Liver (tissue), 9 donors: Measurements from ENCODE around the gene TTC3. TPM values are rescaled to one million over a fixed set of nuclear protein-coding genes. Genes with fewer than 3 reads are reported as not detected.

Source experiments
- DNase-seq: peaks from one replicate; pipeline ENCODE4 v3.0.0-alpha.2; 2017; ENCODE audit warnings: low spot score
- H3K27ac ChIP-seq, 2 donors: one replicate each; pipeline ENCODE4 v1.7.0; 2013; ENCODE audit warnings: inconsistent platforms in 2 of 2, low read length in 2 of 2, control low read depth in 1 of 2, low read depth in 1 of 2, mild to moderate bottlenecking in 1 of 2
- H3K27me3 ChIP-seq, 4 donors: one replicate each; pipeline versions ENCODE4 v1.6.1 to v1.7.0; 2013; ENCODE audit warnings: low read length in 3 of 4, inconsistent platforms in 1 of 4, mild to moderate bottlenecking in 1 of 4, moderate library complexity in 1 of 4; ENCODE audit not compliant: control insufficient read depth in 4 of 4, insufficient read depth in 4 of 4
- H3K36me3 ChIP-seq, 4 donors: one replicate each; pipeline versions ENCODE4 v1.6.1 to v1.7.0; 2013; ENCODE audit warnings: low read length in 3 of 4, mild to moderate bottlenecking in 3 of 4, low read depth in 1 of 4, moderate library complexity in 1 of 4; ENCODE audit not compliant: control insufficient read depth in 4 of 4, insufficient read depth in 3 of 4
- H3K4me1 ChIP-seq, 4 donors: one replicate each; pipeline versions ENCODE4 v1.6.1 to v1.7.0; 2013; ENCODE audit warnings: low read length in 3 of 4, mild to moderate bottlenecking in 3 of 4, moderate library complexity in 1 of 4; ENCODE audit not compliant: control insufficient read depth in 4 of 4, insufficient read depth in 4 of 4
- H3K4me3 ChIP-seq, 3 donors: one replicate each; pipeline versions ENCODE4 v1.6.1 to v1.7.0; 2013; ENCODE audit warnings: low read length in 3 of 3, control low read depth in 1 of 3, low read depth in 1 of 3, mild to moderate bottlenecking in 1 of 3
- H3K9ac ChIP-seq, 2 donors: one replicate each; pipeline ENCODE4 v1.7.0; 2013; ENCODE audit warnings: low read length in 2 of 2, mild to moderate bottlenecking in 2 of 2, moderate library complexity in 2 of 2, control low read depth in 1 of 2, low read depth in 1 of 2
- H3K9me3 ChIP-seq, 4 donors: one replicate each; pipeline versions ENCODE4 v1.6.1 to v1.7.0; 2013; ENCODE audit warnings: low read length in 3 of 4; ENCODE audit not compliant: control insufficient read depth in 4 of 4
- CTCF ChIP-seq: fragments of 150-350 bp; IDR thresholded peaks from 2 replicates; pipeline ENCODE4 v1.5.1; 2017; ENCODE audit warnings: improper control_type of control experiment, low read depth, low read length; ENCODE audit not compliant: missing input control
- EGR1 ChIP-seq, 2 donors: IDR thresholded peaks; 2 replicates each; pipeline ENCODE4 v1.6.1; 2016 to 2018; ENCODE audit warnings: antibody characterized with exemption in 2 of 2, low read depth in 2 of 2
- FOXA1 ChIP-seq: IDR thresholded peaks from 2 replicates; pipeline ENCODE4 v1.6.1; 2016; ENCODE audit warnings: antibody characterized with exemption
- FOXA2 ChIP-seq: IDR thresholded peaks from 2 replicates; pipeline ENCODE4 v1.6.1; 2016; ENCODE audit warnings: antibody characterized with exemption
- GABPA ChIP-seq, 2 donors: IDR thresholded peaks in 1 of 2; conservative IDR thresholded peaks in 1 of 2; 2 replicates each; pipeline ENCODE4 v1.6.1; 2016; ENCODE audit warnings: antibody characterized with exemption in 2 of 2, mild to moderate bottlenecking in 1 of 2, moderate library complexity in 1 of 2
- HNF4A ChIP-seq, 2 donors: conservative IDR thresholded peaks; 2 replicates each; pipeline ENCODE4 v1.6.1; 2016; ENCODE audit warnings: antibody characterized with exemption in 2 of 2, mild to moderate bottlenecking in 2 of 2
- HNF4G ChIP-seq: IDR thresholded peaks from 2 replicates; pipeline ENCODE4 v1.6.1; 2016; ENCODE audit warnings: antibody characterized with exemption
- MAX ChIP-seq: IDR thresholded peaks from 2 replicates; pipeline ENCODE4 v1.6.1; 2016; ENCODE audit warnings: antibody characterized with exemption
- NR2F2 ChIP-seq: IDR thresholded peaks from 2 replicates; pipeline ENCODE4 v1.6.1; 2016; ENCODE audit warnings: antibody characterized with exemption
- RAD21 ChIP-seq, 2 donors: IDR thresholded peaks; 2 replicates each; pipeline ENCODE4 v1.6.1; 2016; ENCODE audit warnings: antibody characterized with exemption in 2 of 2, mild to moderate bottlenecking in 2 of 2
- REST ChIP-seq: IDR thresholded peaks from 2 replicates; pipeline ENCODE4 v1.6.1; 2016; ENCODE audit warnings: antibody characterized with exemption, mild to moderate bottlenecking
- RXRA ChIP-seq, 2 donors: IDR thresholded peaks; 2 replicates each; pipeline ENCODE4 v1.6.1; 2017 to 2018; ENCODE audit warnings: antibody characterized with exemption in 2 of 2, mild to moderate bottlenecking in 1 of 2
- SP1 ChIP-seq: IDR thresholded peaks from 2 replicates; pipeline ENCODE4 v1.6.1; 2018; ENCODE audit warnings: antibody characterized with exemption, mild to moderate bottlenecking
- TAF1 ChIP-seq: conservative IDR thresholded peaks from 2 replicates; pipeline ENCODE4 v1.6.1; 2016; ENCODE audit warnings: antibody characterized with exemption, mild to moderate bottlenecking
- YY1 ChIP-seq: IDR thresholded peaks from 2 replicates; pipeline ENCODE4 v1.6.1; 2016; ENCODE audit warnings: antibody characterized with exemption, mild to moderate bottlenecking
- WGBS: extraction: QIAGEN DNeasy Blood & Tissue Kit; methylation state at CpG from one replicate; pipeline ENCODE4 v1.1.7; 2013; 5-methylcytosine and 5-hydroxymethylcytosine counted together
- polyA plus RNA-seq, 2 donors: library from polyadenylated mRNA; stranded (reverse) in 1 of 2; unstranded in 1 of 2; fragments of 200-250 nt in 1 of 2; fragments of >200 nt in 1 of 2; fragmentation: Nextera tagmentation in 1 of 2; extraction: Ambion mirVana in 1 of 2; gene quantifications; one replicate each; pipeline versions ENCODE4 v1.2.1 to v1.2.3, GENCODE V29; 2013 to 2015
- total RNA-seq, 2 donors: library from RNA; depleted of rRNA; stranded (reverse); fragments of >200 nt; gene quantifications; one replicate each; pipeline ENCODE4 v1.2.3, GENCODE V29; 2014
- TF ChIP-seq, protein P1 (sequence below): IDR thresholded peaks from 2 replicates; pipeline ENCODE4 v1.6.1; 2016; ENCODE audit warnings: antibody characterized with exemption
- donor health status: healthy.
- donor health status: healthy.
- donor health status: healthy.
- donor health status: healthy.
- donor health status: healthy.

TTC3 gene
- total and polyA plus RNA-seq, 4 donors: 27.2 to 96.1 (median 57.2) TPM

DNA sequence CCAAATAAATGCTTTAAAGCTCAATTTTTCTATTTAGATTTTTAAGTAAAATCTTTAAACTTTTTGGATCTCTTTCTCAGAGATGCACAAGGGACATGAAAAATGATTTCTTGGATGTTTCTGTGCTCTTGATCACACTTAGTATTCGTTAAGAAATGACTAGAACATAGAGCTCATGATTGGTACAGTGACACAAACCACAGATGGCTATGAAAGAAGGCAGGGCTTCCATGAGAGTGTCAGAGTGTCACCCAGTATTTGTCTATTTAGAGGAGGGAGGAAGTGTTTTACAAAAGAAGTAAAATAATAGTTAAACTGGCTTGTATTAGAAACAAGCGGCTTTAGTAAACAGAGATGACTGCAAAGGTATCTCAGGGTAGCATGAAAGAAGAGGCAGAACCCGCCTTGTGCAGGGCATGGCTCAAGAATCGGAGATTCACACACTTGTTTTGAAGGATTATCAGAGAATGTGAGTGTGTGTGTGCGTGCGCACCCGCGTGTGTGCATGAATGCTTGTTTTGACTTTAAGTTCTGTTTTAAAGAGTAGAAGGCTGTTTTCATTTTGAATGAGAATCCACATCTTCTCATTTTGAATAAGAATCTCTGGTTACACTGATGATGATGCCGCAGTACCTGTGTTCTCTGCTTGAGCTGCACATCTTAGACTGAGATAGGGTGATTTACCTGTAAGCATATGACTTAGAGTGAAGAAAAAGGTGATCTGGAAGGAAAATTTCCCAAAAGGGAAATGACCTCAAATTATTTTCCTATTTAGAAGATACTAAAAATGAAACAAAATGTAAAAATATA, 111.9 kb downstream of the TTC3 start (continued):
- TF ChIP-seq REST: no peak

GRCh38 chr21:37186983-37187382, 113.9 kb downstream of the TTC3 start:
- H3K9ac ChIP-seq: no peak overlapping the region
- no peaks in the 10 kb centered on the region for H3K27me3 ChIP-seq
- DNase-seq: no peak
- WGBS: 79% methylated on average over 2 of the region's 2 CpGs
- H3K36me3 ChIP-seq: peaks cover 8 to 31% (median 30%) of the 10 kb centered on the region in 4 donors
- H3K9me3 ChIP-seq: no peaks in the 10 kb centered on the region
- TF ChIP-seq RAD21 (IDR thresholded peaks at IDR 0.05) (no peak), HNF4G (no peak), MAX (no peak), YY1 (no peak)
- H3K4me3 ChIP-seq: no peak overlapping the region
- no peak overlapping the region for H3K27ac ChIP-seq
- H3K4me1 ChIP-seq: no peaks in the 10 kb centered on the region

- Histone ChIP-seq H3K27ac (no peak overlapping the region), H3K9ac (no peak overlapping the region), H3K9me3 (no peaks in the 10 kb centered on the region), H3K36me3 (peaks cover 9 to 35% (median 28%) of the 10 kb centered on the region in 4 donors), H3K4me1 (no peaks in the 10 kb centered on the region), H3K27me3 (no peaks in the 10 kb centered on the region), H3K4me3 (no peak overlapping the region)
- WGBS: 100% methylated on average over 1 of the region's 1 CpG
- TF ChIP-seq TAF1: no peak
- TF ChIP-seq SP1: no peak
- no peak for TF ChIP-seq FOXA2
- TF ChIP-seq EGR1 (IDR thresholded peaks at IDR 0.05; ENCODE audit: low read depth in 2 of 2): no peak
- no peak for TF ChIP-seq YY1
- no peak for DNase-seq
These were observed 115.8 kb downstream of the TTC3 start for GRCh38 chr21:37188825-37189224.

DNA sequence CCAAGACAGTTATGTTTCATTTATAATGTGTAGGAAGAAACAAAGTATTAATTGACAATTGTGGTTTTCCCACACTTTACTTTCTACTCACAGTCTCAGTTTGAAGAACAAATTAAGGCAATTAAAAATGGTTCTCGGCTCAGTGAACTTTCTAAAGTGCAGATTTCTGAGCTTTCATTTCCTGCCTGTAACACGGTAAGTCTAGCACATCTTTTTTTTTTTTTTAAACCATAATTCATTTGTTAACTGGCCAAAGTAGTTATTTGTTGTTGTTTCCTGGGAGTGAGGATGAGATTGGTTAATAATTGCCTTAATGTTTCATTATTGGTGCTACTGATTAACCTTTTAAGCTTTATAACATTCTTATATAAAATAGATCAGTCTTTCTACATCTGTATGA, 119.0 kb downstream of the TTC3 start:
- no peak overlapping the region for H3K9ac ChIP-seq
- H3K36me3 ChIP-seq: peaks cover 9 to 44% (median 35%) of the 10 kb centered on the region in 4 donors
- WGBS: 58% methylated on average over 2 of the region's 2 CpGs
- H3K4me1 ChIP-seq: no peaks in the 10 kb centered on the region
- H3K27ac ChIP-seq: no peak overlapping the region
- H3K9me3 ChIP-seq: no peaks in the 10 kb centered on the region
- H3K4me3 ChIP-seq: no peak overlapping the region
- DNase-seq: no peak
- no peaks in the 10 kb centered on the region for H3K27me3 ChIP-seq
- TF ChIP-seq REST (no peak), HNF4A (conservative IDR thresholded peaks at IDR 0.05) (no peak), RXRA (IDR thresholded peaks at IDR 0.05) (no peak), EGR1 (IDR thresholded peaks at IDR 0.05; ENCODE audit: low read depth in 2 of 2) (no peak), GABPA (IDR thresholded peaks at IDR 0.05 in 1 of 2, conservative IDR thresholded peaks at IDR 0.05 in 1 of 2) (no peak), NR2F2 (no peak), CTCF (no peak), RAD21 (IDR thresholded peaks at IDR 0.05) (no peak), FOXA1 (no peak), SP1 (no peak), TAF1 (no peak), HNF4G (no peak), FOXA2 (no peak), YY1 (no peak)
- TF ChIP-seq, protein P1, sequence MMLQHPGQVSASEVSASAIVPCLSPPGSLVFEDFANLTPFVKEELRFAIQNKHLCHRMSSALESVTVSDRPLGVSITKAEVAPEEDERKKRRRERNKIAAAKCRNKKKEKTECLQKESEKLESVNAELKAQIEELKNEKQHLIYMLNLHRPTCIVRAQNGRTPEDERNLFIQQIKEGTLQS: no peak
